Activated T-cell treated with anti-CD3 and anti-CD28 coated beads, Interleukin-2, amount 50 U/mL, for 24 hours (primary cell): ENCODE results near the gene RPL27.
A peak's percentile ranks its signal among the peaks of the same experiment; 100 is the strongest.

ENCODE experiments used
- DNase-seq: peaks from one replicate; pipeline ENCODE4 v3.0.0-alpha.2; 2020
- H3K27ac Mint-ChIP-seq: 2 replicates; pipeline ENCODE4 v1.8.0; 2020; ENCODE audit warnings: mild to moderate bottlenecking, mixed read lengths
- H3K27me3 Mint-ChIP-seq: 2 replicates; pipeline ENCODE4 v1.8.0; 2020; ENCODE audit warnings: mixed read lengths
- H3K36me3 Mint-ChIP-seq: 2 replicates; pipeline ENCODE4 v1.8.0; 2020; ENCODE audit warnings: low read depth, mixed read lengths
- H3K4me1 Mint-ChIP-seq: 2 replicates; pipeline ENCODE4 v1.8.0; 2020; ENCODE audit warnings: low read depth, mixed read lengths
- H3K4me3 Mint-ChIP-seq: 2 replicates; pipeline ENCODE4 v1.8.0; 2020; ENCODE audit warnings: mild to moderate bottlenecking, moderate library complexity, mixed read lengths
- H3K9me3 Mint-ChIP-seq: 2 replicates; pipeline ENCODE4 v1.8.0; 2020; ENCODE audit warnings: mixed read lengths

RPL27 gene

DNA sequence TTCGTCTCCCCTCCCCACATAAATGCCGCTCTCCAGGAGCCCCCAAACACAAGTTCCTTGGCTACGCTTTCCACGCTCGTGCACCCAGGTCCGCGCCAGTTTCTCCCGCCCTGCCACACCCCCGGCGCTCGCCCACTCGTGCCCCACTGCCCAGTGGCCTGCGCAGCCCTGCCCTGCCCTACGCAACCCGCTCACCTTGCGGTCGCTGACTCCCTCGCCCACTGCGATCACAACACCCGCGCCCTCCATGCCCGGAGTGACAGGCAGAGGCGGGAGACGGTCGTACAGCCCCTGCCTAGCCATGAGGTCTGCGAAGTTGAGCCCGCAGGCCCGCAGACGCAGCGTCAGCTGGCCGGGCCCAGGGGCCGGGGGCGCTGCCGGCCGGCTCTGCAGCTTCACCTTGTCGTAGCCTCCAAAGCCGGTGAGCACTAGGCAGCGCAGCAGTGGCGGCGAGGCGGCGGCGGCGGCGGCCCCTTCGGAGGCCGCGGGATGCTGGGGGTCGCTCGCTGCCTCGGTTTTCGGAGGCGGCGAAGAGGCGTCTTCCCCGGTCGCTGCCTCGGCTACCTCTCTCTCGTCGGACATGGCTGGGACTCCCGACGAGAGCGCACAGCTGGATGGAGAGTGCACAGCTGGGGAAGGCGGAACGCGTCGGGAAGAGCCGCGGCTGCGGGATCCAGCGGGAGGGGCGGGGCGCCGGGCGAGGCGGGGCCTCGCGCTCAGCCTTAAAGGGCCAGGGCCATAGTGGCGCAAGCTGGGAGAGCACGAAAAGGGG is 23.7 kb downstream of the RPL27 start, which contains the start of gene VAT1:
Gene VAT1, minus strand, starts transcription at position 645 of the 772 bp plus-strand sequence. Its CDS starts 63 bp downstream, at position 582.
- peak within 1 kb of the TSS; percentile 81 for H3K27ac Mint-ChIP-seq
- DNase-seq, result peak; percentile 80
- H3K4me3 Mint-ChIP-seq, result peak within 1 kb of the TSS; percentile 85
- H3K4me1 Mint-ChIP-seq, result peaks cover 40% of the 10 kb centered on the region
- H3K9me3 Mint-ChIP-seq, result no peaks in the 10 kb centered on the region
- no peaks in the 10 kb centered on the region for H3K36me3 Mint-ChIP-seq
- peaks cover 2% of the 10 kb centered on the region for H3K27me3 Mint-ChIP-seq

DNA sequence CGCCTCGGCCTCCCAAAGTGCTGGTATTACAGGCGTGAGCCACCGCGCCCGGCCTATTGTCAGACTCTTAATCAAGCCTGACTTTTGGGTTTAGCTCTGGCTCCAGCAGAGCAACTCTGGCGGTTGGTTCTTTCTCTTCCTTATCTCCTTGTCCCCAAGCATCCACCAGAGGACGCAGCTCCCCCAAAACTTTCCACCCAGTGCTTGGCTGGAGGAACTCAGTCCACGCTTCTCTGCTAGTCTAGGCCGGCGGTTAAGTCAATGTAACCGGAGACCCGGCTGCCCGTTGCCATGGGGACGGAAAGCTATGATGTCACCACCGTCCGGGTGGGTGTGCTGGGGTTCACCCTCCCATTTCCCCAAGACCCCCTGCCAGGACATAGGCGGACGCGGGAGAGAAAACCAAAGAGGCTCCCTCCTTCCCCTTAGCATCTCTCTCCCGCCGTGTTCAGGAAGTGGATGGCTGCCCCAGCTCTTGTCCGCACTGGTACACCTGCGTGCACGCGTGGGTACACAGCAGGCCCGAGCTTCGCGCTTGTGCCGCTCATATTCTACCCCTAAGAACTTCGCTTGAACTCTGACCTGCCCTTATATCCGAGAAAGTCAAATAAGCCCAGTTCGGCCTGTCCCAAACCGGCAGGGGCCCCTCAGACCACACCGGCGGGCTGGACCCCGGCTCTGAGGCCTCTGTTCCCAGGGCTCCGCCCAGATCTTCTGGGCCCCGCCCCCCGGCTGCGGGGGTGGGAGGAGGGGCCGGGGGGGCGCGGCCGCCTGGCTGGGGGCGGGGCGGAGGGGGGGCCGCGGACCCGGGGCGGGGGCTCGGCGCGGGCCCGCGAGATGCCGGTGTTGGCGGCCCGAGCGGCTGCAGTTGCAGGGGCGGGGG is 26.4 kb downstream of the RPL27 start, which contains the start of gene RND2:
Gene RND2, plus strand, starts transcription at position 825 of the 883 bp plus-strand sequence. CDS start 117 bp downstream, outside the sequence.
- peak within 1 kb of the TSS; percentile 85 for H3K4me3 Mint-ChIP-seq
- H3K36me3 Mint-ChIP-seq, result no peaks in the 10 kb centered on the region
- H3K4me1 Mint-ChIP-seq, result peaks cover 25% of the 10 kb centered on the region
- H3K9me3 Mint-ChIP-seq, result no peaks in the 10 kb centered on the region
- H3K27ac Mint-ChIP-seq, result peak within 1 kb of the TSS; percentile 90
- H3K27me3 Mint-ChIP-seq, result peaks cover 2% of the 10 kb centered on the region
- DNase-seq, result peak; percentile 86

DNA sequence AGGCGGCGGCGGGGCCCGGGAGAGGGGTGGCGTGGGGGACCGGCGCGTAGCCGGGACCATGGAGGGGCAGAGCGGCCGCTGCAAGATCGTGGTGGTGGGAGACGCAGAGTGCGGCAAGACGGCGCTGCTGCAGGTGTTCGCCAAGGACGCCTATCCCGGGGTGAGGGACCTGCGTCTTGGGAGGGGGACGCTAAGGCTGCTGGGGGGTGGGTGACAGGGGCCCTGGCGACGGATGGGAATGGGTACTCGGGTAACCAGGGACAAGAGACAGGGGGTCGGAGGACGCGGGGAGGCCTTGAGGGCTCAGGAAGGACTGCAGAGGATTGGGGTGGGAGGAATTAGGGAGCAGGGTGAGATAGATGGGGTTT is 27.1 kb downstream of the RPL27 start:
- no peak for DNase-seq
- H3K9me3 Mint-ChIP-seq, result no peaks in the 10 kb centered on the region
- H3K4me3 Mint-ChIP-seq, result peak overlapping the region; percentile 50
- peak overlapping the region; percentile 11 for H3K27ac Mint-ChIP-seq
- peaks cover 21% of the 10 kb centered on the region for H3K4me1 Mint-ChIP-seq
- no peaks in the 10 kb centered on the region for H3K36me3 Mint-ChIP-seq
- peaks cover 2% of the 10 kb centered on the region for H3K27me3 Mint-ChIP-seq

DNA sequence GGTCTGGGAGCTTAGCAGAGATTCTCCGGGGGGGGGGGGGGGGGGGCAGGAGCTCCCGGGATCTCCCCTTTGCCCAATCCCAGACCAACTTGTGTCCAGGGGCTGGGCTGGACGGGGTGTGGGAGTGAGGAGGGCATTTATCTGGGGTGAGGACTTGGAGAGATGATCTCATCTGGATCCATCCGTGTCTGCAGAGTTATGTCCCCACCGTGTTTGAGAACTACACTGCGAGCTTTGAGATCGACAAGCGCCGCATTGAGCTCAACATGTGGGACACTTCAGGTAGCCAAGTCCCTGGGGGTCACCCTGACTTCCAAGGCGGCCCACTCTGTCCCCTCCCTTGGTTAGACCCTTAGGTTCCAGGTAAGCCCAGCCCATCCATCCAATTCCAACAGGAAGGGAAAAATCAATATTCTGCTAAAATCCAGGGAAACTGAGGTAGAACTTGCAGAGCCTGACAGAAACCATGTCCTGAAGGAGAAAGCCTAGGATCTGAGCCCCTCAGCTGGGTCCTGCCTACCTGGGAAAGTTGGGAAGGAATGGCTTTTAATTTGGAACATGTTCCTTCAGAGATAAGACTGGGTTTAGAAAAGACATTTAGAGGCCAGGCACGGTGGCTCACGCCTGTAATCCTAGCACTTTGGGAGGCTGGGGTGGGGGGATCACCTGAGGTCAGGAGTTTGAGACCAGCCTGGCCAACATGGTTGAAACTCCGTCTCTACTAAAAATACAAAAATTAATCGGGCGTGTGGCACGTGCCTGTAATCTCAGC is 27.7 kb downstream of the RPL27 start:
- no peak for DNase-seq
- H3K4me1 Mint-ChIP-seq, result peaks cover 17% of the 10 kb centered on the region
- no peaks in the 10 kb centered on the region for H3K9me3 Mint-ChIP-seq
- no peaks in the 10 kb centered on the region for H3K36me3 Mint-ChIP-seq
- H3K27me3 Mint-ChIP-seq, result peaks cover 2% of the 10 kb centered on the region
- H3K27ac Mint-ChIP-seq, result no peak overlapping the region
- H3K4me3 Mint-ChIP-seq, result no peak overlapping the region

DNA sequence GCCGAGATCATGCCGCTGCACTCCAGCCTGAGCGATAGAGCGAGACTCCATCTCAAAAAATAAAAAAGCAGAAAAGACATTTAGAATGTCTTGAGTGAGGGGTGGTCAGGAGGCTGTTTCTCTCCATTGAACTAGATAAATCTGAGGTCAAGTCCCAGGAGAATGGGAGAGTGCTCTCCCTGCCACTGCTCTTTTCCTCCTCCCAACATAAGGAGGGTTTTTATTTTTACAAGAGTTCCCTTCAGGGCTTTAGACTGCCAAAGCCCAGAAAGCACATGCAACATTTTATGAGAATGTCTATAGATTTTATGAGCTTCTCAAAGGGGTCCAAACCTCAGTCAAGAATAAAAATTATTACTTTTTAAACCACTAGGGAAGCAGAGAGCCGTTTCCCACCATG is 28.4 kb downstream of the RPL27 start:
- DNase-seq, result no peak
- Mint-ChIP-seq H3K27me3 (peaks cover 2% of the 10 kb centered on the region), H3K9me3 (no peaks in the 10 kb centered on the region), H3K36me3 (no peaks in the 10 kb centered on the region), H3K4me3 (no peak overlapping the region), H3K4me1 (peaks cover 13% of the 10 kb centered on the region), H3K27ac (no peak overlapping the region)

DNA sequence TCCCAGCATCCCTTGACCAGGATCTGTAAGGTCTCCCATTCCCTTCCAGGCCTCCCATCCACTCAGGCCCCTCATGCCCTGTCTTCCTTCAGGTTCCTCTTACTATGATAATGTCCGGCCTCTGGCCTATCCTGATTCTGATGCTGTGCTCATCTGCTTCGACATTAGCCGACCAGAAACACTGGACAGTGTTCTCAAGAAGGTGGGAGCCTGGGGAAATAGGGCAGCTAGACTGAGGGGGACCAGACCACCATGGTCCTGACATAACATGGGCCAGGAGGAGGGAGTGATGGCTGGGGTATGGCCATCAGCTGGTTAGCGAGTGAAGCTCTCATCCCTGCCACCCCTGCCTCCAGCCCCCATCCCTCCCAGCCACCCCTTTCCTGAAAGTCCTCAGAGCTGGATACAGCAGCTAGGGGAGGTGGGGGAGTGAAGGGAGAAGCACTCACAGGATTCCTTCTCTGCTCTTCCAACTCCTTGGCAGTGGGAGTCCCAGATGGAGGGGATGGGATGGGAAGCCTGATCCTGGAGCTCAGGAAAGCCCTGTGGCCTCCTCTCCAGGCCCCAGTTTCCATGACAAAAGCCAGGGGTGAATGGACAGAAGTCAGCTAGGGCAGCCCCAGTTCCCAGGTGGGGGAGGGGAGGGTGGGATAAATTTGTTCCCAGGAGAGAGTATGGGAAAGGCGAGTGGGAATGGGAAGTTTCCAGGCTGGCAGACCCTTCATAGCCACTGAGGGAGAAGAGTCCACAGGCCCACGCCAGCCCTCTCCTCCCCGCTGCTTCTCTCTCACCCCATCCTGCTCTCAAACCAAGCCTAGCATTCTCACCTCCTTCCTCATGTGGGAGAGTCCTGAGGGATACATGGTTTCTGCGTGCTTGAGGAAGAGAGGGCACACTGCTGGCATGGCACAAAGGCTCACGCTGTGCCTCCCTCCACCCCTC is 29.1 kb downstream of the RPL27 start:
- peaks cover 2% of the 10 kb centered on the region for H3K27me3 Mint-ChIP-seq

DNA sequence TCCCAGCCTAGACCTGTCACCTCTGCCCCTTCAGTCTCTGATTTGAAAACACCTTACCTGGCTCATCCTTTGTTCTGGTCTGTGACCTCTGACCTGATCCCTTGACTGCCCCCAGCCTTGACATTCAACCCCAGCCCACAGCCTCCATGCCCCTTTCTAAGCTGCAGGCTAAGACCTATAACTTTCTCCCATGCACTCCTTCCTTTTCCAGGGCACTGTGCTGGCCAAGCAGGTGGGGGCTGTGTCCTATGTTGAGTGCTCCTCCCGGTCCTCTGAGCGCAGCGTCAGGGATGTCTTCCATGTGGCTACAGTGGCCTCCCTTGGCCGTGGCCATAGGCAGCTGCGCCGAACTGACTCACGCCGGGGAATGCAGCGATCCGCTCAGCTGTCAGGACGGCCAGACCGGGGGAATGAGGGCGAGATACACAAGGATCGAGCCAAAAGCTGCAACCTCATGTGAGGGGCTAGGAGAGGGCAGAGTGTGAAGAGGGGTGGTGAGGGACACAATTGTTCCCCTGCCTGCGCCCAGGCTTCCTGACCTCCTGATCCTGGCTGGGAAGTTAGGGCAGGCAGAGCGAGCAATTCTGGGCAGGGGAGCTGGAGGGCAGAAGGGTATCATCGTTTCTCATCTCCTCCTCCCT is 30.1 kb downstream of the RPL27 start:
- H3K4me3 Mint-ChIP-seq, result no peak overlapping the region
- peaks cover 10% of the 10 kb centered on the region for H3K4me1 Mint-ChIP-seq
- no peaks in the 10 kb centered on the region for H3K9me3 Mint-ChIP-seq
- peaks cover 2% of the 10 kb centered on the region for H3K27me3 Mint-ChIP-seq
- no peaks in the 10 kb centered on the region for H3K36me3 Mint-ChIP-seq
- no peak overlapping the region for H3K27ac Mint-ChIP-seq
- no peak for DNase-seq

More for the DNA sequence above, 29.1 kb downstream of the RPL27 start:
- Mint-ChIP-seq H3K4me3 (no peak overlapping the region), H3K27ac (no peak overlapping the region), H3K36me3 (no peaks in the 10 kb centered on the region), H3K4me1 (peaks cover 10% of the 10 kb centered on the region), H3K9me3 (no peaks in the 10 kb centered on the region)
- no peak for DNase-seq

DNA sequence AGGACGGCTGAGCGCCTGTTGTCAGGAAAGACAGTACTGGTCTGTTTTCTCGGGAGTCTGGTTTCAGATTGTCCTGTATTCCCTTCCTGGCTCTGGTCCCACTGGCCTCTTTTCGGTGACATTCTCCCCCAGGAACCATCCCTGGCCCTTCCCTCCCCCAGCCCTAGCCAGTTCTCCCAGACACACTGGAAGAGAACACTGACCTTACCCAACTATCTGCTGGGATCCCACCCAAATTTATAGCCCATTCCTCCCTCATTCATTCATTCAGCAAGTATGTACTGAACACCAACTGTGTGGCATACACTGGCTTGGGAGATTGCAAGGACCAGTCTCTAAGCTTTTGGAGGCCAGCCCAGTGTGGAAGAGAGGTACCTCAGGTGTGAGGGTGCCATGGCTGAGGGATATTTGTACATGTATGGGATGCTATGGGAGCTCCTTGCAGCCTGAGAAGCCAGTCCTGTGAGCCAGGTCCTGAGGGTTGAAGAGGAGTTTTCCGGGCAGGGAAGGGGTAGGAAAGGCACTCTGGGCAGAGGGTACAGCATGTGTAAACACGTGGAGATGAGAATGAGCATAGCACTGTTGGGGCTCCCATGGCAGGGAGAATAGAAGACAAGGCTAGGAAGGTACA is 32.0 kb downstream of the RPL27 start:
- Mint-ChIP-seq H3K36me3 (no peaks in the 10 kb centered on the region), H3K27me3 (no peaks in the 10 kb centered on the region), H3K9me3 (no peaks in the 10 kb centered on the region), H3K4me1 (peaks cover 2% of the 10 kb centered on the region), H3K27ac (no peak overlapping the region), H3K4me3 (no peak overlapping the region)
- DNase-seq, result no peak

DNA sequence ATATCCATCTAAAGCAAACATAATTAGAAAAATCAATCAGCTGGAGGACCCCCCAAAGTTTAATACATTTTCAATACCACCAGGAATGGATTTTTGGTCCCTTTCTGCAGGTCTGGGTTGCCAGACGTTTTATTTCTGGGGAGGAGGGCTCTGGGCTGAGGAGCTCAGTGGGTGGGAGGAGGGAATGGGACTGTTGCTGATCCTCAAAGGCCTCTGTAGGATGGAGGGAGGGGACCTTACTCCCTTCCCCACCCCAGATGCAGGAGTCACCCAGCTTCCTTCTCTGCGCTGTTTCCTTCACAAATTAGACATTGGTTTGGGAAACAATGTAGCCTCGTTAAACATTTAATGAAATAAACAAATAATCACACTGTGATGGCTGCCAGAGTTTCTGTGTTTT is 33.4 kb downstream of the RPL27 start:
- H3K9me3 Mint-ChIP-seq, result no peaks in the 10 kb centered on the region
- no peak overlapping the region for H3K27ac Mint-ChIP-seq
- H3K27me3 Mint-ChIP-seq, result no peaks in the 10 kb centered on the region
- H3K4me3 Mint-ChIP-seq, result no peak overlapping the region
- no peaks in the 10 kb centered on the region for H3K36me3 Mint-ChIP-seq
- H3K4me1 Mint-ChIP-seq, result no peaks in the 10 kb centered on the region
- DNase-seq, result no peak

DNA sequence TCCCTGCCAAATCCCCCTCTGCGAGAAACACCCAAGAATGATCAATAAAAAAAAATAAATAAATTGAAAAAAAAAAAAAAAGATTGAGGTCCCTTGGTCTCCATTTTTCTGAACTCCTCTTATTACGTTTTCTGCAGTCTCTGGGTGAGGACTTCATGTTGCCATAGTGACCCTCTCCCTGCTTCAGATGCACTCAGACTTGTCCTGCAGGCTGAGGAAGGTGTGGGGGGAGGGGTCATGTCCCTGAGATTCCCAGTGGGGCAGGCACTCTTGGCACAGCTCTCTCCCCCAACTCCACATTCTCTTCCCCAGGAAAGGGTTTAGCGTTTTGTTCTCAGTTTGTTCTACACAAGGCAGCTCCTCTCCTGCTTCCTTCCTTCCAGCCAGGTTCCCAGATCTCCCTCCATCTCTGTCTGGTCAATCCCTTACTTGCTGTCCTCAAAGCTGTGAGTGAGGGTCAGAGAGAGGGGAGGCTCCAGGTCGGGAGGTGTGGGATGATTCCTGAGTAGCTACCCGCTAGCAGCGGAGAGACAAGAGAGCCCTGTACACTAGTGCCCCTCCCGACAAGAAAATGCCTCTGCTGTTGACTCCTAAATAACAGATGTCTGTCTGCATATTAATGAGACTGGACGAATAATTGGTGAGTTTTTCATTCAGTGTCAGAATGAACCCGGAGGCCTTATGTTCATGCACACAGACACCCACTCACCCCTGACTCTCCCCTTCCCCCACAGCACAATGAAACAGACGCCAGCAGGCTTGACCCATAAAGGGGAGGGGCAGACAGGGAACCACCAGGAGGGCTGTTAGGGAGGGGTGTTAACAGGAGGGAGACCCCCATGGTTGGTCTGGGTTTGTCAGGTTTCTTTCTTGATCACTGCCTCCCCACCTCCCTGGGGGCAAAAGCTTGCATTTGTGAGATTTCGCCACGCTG is 36.0 kb downstream of the RPL27 start:
- Mint-ChIP-seq H3K36me3 (no peaks in the 10 kb centered on the region), H3K27me3 (no peaks in the 10 kb centered on the region), H3K4me1 (no peaks in the 10 kb centered on the region), H3K9me3 (no peaks in the 10 kb centered on the region), H3K4me3 (no peak overlapping the region), H3K27ac (peak overlapping the region; percentile 8)
- DNase-seq, result no peak

DNA sequence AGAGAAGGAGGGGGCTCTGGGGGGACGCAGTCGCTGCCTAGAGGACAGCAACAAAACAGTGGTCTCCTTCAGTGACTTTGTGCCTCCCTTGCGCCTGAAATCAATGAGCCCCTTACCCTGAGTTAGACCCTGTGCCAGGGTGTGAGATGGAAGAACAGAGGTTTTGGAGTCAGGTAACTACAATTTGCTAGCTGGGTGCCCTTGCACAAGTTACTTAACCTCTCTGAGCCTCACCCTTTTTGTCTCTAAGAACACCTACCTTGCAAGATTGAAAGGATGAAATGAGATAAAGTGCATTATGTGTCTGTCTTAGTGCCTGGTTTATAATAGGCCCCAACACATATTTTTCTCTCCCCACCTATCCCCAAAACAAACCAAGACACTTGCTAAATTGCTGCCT is 36.7 kb downstream of the RPL27 start:
- Mint-ChIP-seq H3K36me3 (no peaks in the 10 kb centered on the region), H3K27me3 (no peaks in the 10 kb centered on the region), H3K4me3 (no peak overlapping the region), H3K9me3 (no peaks in the 10 kb centered on the region), H3K27ac (no peak overlapping the region), H3K4me1 (no peaks in the 10 kb centered on the region)
- no peak for DNase-seq

DNA sequence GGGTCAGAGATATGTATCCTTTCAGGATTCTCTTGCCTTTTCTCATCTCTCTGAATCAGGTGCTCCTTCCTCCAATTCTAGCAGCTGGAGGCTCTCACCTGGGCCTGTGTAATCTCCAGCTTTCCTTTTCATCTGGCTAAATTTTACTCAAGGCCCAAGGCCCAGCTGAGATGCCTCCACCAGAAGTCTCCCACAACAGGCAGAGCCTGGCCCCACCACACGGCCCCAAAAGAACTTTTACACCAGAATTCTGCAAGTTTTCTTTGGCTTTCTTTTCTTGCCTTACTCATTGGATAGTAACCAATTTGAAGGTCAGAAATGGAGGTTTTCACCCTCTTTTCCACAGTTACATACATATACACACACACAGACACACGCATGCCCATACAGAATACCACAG is 41.4 kb downstream of the RPL27 start:
- DNase-seq, result no peak
- no peak overlapping the region for H3K4me3 Mint-ChIP-seq
- H3K27me3 Mint-ChIP-seq, result no peaks in the 10 kb centered on the region
- no peak overlapping the region for H3K27ac Mint-ChIP-seq
- no peaks in the 10 kb centered on the region for H3K4me1 Mint-ChIP-seq
- no peaks in the 10 kb centered on the region for H3K9me3 Mint-ChIP-seq
- H3K36me3 Mint-ChIP-seq, result peaks cover 16% of the 10 kb centered on the region
